Kidney epithelial cell (primary cell): Measurements from ENCODE around the gene FHOD3. TPM values are rescaled to one million over a fixed set of nuclear protein-coding genes. Genes with fewer than 3 reads are reported as not detected.
"Not testable (repeated sequence)": the region's sequence is repeated elsewhere in the genome, so short reads cannot be mapped to it uniquely, and the experiment has no call there.

Source experiments
- DNase-seq: peaks from one replicate; pipeline ENCODE4 v3.0.0-alpha.2; 2010; ENCODE audit warnings: low read depth
- H3K27me3 ChIP-seq: 2 replicates; pipeline ENCODE4 v1.6.0; 2011; ENCODE audit warnings: low read length; ENCODE audit not compliant: control insufficient read depth, insufficient read depth
- H3K36me3 ChIP-seq: 2 replicates; pipeline ENCODE4 v1.5.1; 2011; ENCODE audit warnings: low read length; ENCODE audit not compliant: control insufficient read depth, insufficient read depth
- H3K4me3 ChIP-seq: 2 replicates; pipeline ENCODE4 v1.5.1; 2011; ENCODE audit warnings: low read depth, mild to moderate bottlenecking, control low read depth, low read length
- total RNA-seq: library from RNA; depleted of rRNA; stranded (reverse); fragments of >200 nt; gene quantifications from 2 replicates; pipeline ENCODE4 v1.2.3, GENCODE V29; 2015
- TF ChIP-seq, protein P1 (sequence below): IDR thresholded peaks from 2 replicates; pipeline ENCODE4 v1.5.1; 2011; ENCODE audit warnings: mild to moderate bottlenecking, moderate library complexity, low read length, control low read depth, inconsistent platforms; ENCODE audit not compliant: insufficient read depth, poor library complexity, severe bottlenecking

Gene FHOD3
- total RNA-seq, 1 donor from 2014 or later: 47.2 TPM

DNA sequence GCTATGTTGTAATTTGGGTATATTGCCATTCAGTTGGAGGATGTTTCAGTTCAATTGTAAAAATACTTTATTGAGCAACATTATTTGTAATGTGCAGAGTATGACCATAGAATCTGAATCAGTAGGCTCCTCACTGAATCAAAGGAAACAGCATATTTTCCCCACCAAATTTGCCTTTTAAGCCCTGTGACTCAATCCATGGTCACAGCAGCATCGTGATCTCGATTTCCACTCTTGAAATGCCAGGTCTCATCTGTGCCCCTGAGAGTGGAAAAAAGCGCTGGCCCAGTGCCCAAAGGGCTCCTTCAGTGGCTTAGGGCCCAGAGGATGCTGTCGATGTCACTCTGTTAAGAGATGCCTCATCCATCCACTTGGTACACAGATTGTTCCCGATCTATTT, 57.5 kb downstream of the FHOD3 start:
- DNase-seq: no peak
- TF ChIP-seq, protein P1, sequence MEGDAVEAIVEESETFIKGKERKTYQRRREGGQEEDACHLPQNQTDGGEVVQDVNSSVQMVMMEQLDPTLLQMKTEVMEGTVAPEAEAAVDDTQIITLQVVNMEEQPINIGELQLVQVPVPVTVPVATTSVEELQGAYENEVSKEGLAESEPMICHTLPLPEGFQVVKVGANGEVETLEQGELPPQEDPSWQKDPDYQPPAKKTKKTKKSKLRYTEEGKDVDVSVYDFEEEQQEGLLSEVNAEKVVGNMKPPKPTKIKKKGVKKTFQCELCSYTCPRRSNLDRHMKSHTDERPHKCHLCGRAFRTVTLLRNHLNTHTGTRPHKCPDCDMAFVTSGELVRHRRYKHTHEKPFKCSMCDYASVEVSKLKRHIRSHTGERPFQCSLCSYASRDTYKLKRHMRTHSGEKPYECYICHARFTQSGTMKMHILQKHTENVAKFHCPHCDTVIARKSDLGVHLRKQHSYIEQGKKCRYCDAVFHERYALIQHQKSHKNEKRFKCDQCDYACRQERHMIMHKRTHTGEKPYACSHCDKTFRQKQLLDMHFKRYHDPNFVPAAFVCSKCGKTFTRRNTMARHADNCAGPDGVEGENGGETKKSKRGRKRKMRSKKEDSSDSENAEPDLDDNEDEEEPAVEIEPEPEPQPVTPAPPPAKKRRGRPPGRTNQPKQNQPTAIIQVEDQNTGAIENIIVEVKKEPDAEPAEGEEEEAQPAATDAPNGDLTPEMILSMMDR: no peak
- no peaks in the 10 kb centered on the region for H3K27me3 ChIP-seq

DNA sequence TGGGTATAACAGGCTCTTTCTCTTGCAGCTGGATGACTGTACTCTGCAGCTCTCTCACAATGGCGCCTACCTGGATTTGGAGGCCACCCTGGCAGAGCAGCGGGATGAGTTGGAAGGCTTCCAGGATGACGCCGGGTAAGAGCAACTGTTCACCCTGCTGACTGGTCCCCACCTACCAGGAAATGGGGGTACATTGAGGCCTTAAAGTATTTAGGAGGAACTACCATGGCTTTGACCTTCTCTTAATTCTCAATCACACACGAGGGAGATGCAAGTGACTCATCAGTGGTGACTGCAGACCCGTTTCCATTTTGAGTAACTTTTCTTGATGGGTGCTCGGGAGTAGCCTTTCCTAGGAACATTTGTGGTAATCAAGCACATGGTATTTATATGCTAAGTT, 58.0 kb downstream of the FHOD3 start:
- TF ChIP-seq, protein P1: no peak
- DNase-seq: no peak
- Histone ChIP-seq H3K27me3 (no peaks in the 10 kb centered on the region), H3K4me3 (no peak overlapping the region), H3K36me3 (peaks cover 3% of the 10 kb centered on the region)

More for the DNA sequence above, 57.5 kb downstream of the FHOD3 start:
- Histone ChIP-seq H3K4me3 (no peak overlapping the region), H3K36me3 (peaks cover 3% of the 10 kb centered on the region)

DNA sequence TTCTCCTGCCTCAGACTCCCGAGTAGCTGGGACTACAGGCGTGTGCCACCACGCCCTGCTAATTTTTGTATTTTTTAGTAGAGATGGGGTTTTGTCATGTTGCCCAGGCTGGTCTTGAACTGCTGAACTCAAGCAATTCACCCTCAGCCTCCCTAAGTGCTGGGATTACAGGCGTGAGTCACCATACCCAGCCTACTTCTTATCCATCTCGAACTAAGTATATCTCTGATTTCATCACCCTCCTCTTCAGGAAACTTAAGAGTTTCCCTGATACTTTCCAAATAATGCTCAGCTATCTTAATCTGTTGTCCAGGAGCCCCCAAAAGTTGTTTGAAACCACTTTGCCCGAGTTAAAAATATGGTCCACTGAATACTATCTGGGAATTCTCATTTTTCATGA, 59.2 kb downstream of the FHOD3 start:
- H3K4me3 ChIP-seq: not testable (repeated sequence)

GRCh38 chr18:36358141-36358540, 60.6 kb downstream of the FHOD3 start:
- no peak for DNase-seq
- peaks cover 3% of the 10 kb centered on the region for H3K36me3 ChIP-seq
- H3K4me3 ChIP-seq: no peak overlapping the region
- TF ChIP-seq, protein P1: no peak
- no peaks in the 10 kb centered on the region for H3K27me3 ChIP-seq

More for the DNA sequence above, 59.2 kb downstream of the FHOD3 start:
- not testable (repeated sequence) for H3K27me3 ChIP-seq, H3K36me3 ChIP-seq, DNase-seq

GRCh38 chr18:36360256-36360909, 62.9 kb downstream of the FHOD3 start:
- TF ChIP-seq, protein P1: no peak
- H3K27me3 ChIP-seq: no peaks in the 10 kb centered on the region
- no peak for DNase-seq

DNA sequence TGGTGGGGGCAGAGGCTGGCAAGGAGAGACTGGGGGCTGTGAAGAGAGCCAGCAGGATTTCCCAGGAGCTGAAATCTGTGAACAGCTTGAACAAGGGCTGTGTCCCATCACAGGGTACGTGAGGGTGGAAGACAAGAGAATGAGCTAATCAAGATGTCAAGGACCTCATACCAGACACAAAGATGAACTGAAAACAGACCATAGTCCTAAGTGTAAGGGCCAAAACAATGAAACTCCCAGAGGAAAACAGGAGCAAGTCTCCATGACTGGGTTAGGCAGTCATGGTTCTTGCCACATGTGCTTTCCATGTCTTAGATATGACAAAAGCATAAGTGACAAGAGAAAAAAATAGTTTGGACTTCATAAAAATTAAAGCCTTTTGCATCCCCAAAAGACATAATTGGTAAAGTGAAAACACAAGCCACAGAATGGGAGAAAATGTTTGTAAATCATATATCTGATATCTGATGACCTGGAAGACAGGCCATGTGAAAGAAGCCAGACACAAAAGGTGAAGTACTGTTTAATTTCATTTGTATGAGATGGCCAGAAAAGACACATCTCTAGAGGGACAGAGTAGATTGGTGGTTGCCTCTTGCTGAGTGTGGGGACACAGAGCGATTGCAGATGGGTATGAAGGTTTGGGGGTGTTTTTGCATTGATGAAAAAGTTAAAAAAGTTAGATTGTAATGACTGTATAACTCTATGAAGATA, 67.6 kb downstream of the FHOD3 start:
- H3K36me3 ChIP-seq: no peaks in the 10 kb centered on the region
- DNase-seq: no peak
- TF ChIP-seq, protein P1: no peak
- H3K27me3 ChIP-seq: no peaks in the 10 kb centered on the region
- no peak overlapping the region for H3K4me3 ChIP-seq

More at GRCh38 chr18:36360256-36360909, 62.9 kb downstream of the FHOD3 start:
- no peak overlapping the region for H3K4me3 ChIP-seq
- H3K36me3 ChIP-seq: no peaks in the 10 kb centered on the region
